NCI-H510A (cell line): ENCODE results near the gene KRTAP5-6.

Source experiments
- DNase-seq: peaks from one replicate; lab custom pipeline; 2025; lab: John Stamatoyannopoulos, UW

KRTAP5-6 gene

GRCh38 chr11:1702506-1702905 is 5.5 kb downstream of the KRTAP5-6 start:
- no peak for DNase-seq

GRCh38 chr11:1703146-1703545 is 6.2 kb downstream of the KRTAP5-6 start:
- DNase-seq = no peak

- no peak for DNase-seq
Observed at GRCh38 chr11:1705126-1706052, 8.4 kb downstream of the KRTAP5-6 start.

GRCh38 chr11:1706634-1707400 is 9.8 kb downstream of the KRTAP5-6 start:
- no peak for DNase-seq

- DNase-seq = no peak
Observed at GRCh38 chr11:1707751-1708150, 10.8 kb downstream of the KRTAP5-6 start.

- DNase-seq = no peak
Observed at GRCh38 chr11:1708716-1709115, 11.7 kb downstream of the KRTAP5-6 start.

- DNase-seq = no peak
Observed at GRCh38 chr11:1714908-1715885, 18.2 kb downstream of the KRTAP5-6 start.

GRCh38 chr11:1717745-1718144 is 20.8 kb downstream of the KRTAP5-6 start:
- DNase-seq = no peak

GRCh38 chr11:1718326-1718725 is 21.3 kb downstream of the KRTAP5-6 start:
- no peak for DNase-seq

GRCh38 chr11:1719781-1720180 is 22.8 kb downstream of the KRTAP5-6 start:
- no peak for DNase-seq

GRCh38 chr11:1727096-1727690 is 30.2 kb downstream of the KRTAP5-6 start:
- no peak for DNase-seq

GRCh38 chr11:1727861-1728260 is 30.9 kb downstream of the KRTAP5-6 start:
- DNase-seq = no peak

- DNase-seq = no peak
Observed at GRCh38 chr11:1728301-1728700, 31.3 kb downstream of the KRTAP5-6 start.

- no peak for DNase-seq
Observed at GRCh38 chr11:1728931-1729691, 32.1 kb downstream of the KRTAP5-6 start.

GRCh38 chr11:1729692-1730011 is 32.7 kb downstream of the KRTAP5-6 start:
- DNase-seq = no peak

GRCh38 chr11:1730059-1730629 is 33.1 kb downstream of the KRTAP5-6 start:
- DNase-seq = no peak

GRCh38 chr11:1731451-1732059 is 34.6 kb downstream of the KRTAP5-6 start:
- no peak for DNase-seq

- DNase-seq = no peak
Observed at GRCh38 chr11:1732418-1733008, 35.5 kb downstream of the KRTAP5-6 start.

- no peak for DNase-seq
Observed at GRCh38 chr11:1733009-1733715, 36.2 kb downstream of the KRTAP5-6 start.
